Glutamatergic neuron (in vitro differentiated cells): ENCODE results near the gene PSD2. TPM values are rescaled to one million over a fixed set of nuclear protein-coding genes. Genes with fewer than 3 reads are reported as not detected.

ENCODE experiments used
- DNase-seq: peaks from one replicate; pipeline ENCODE4 v3.0.0; 2022
- H3K27ac Mint-ChIP-seq: one replicate; pipeline ENCODE4 v1.8.0; 2020; ENCODE audit warnings: mild to moderate bottlenecking, mixed read lengths, inconsistent platforms; ENCODE audit not compliant: unreplicated experiment
- H3K27me3 Mint-ChIP-seq: one replicate; pipeline ENCODE4 v1.8.0; 2020; ENCODE audit warnings: mild to moderate bottlenecking, moderate library complexity, mixed read lengths, inconsistent platforms; ENCODE audit not compliant: unreplicated experiment
- H3K36me3 Mint-ChIP-seq: one replicate; pipeline ENCODE4 v1.8.0; 2020; ENCODE audit warnings: mild to moderate bottlenecking, mixed read lengths, inconsistent platforms; ENCODE audit not compliant: unreplicated experiment
- H3K4me1 Mint-ChIP-seq: one replicate; pipeline ENCODE4 v1.8.0; 2020; ENCODE audit warnings: mild to moderate bottlenecking, low read depth, mixed read lengths, inconsistent platforms; ENCODE audit not compliant: unreplicated experiment
- H3K4me3 Mint-ChIP-seq: one replicate; pipeline ENCODE4 v1.8.0; 2020; ENCODE audit warnings: mild to moderate bottlenecking, mixed read lengths, inconsistent platforms; ENCODE audit not compliant: unreplicated experiment
- H3K9me3 Mint-ChIP-seq: one replicate; pipeline ENCODE4 v1.8.0; 2020; ENCODE audit warnings: mild to moderate bottlenecking, moderate library complexity, mixed read lengths, inconsistent platforms; ENCODE audit not compliant: unreplicated experiment
- CTCF ChIP-seq: fragments of 200-600 bp; sonication (generic); IDR thresholded peaks from one replicate; pipeline ENCODE4 v1.5.0; 2021; ENCODE audit not compliant: partially characterized antibody, unreplicated experiment
- total RNA-seq: library from RNA; stranded (reverse); fragmentation: NEBNext Ultra II Directional; extraction: Animal tissue kit (Norgen Biotek cat#: 25700); gene quantifications from one replicate; pipeline ENCODE4 v1.2.1, GENCODE V29; 2021; ENCODE audit not compliant: unreplicated experiment

The PSD2 gene
- total RNA-seq, 1 donor from 2014 or later, result 2.3 TPM

GRCh38 chr5:139812836-139813805, 17.5 kb downstream of the PSD2 start:
- Mint-ChIP-seq H3K9me3 (peaks cover 5% of the 10 kb centered on the region), H3K4me1 (no peaks in the 10 kb centered on the region), H3K4me3 (no peak overlapping the region), H3K27ac (no peak overlapping the region), H3K36me3 (peaks cover 5% of the 10 kb centered on the region), H3K27me3 (peaks cover 11% of the 10 kb centered on the region)
- no peak for TF ChIP-seq CTCF
- no peak for DNase-seq

- no peak for TF ChIP-seq CTCF
- peaks cover 11% of the 10 kb centered on the region for H3K27me3 Mint-ChIP-seq
- H3K4me1 Mint-ChIP-seq, result no peaks in the 10 kb centered on the region
- peaks cover 5% of the 10 kb centered on the region for H3K9me3 Mint-ChIP-seq
- peaks cover 5% of the 10 kb centered on the region for H3K36me3 Mint-ChIP-seq
- H3K27ac Mint-ChIP-seq, result no peak overlapping the region
- H3K4me3 Mint-ChIP-seq, result no peak overlapping the region
- DNase-seq, result no peak
Observed at GRCh38 chr5:139814191-139814601, 18.6 kb downstream of the PSD2 start.

- no peak overlapping the region for H3K4me3 Mint-ChIP-seq
- H3K27ac Mint-ChIP-seq, result no peak overlapping the region
- no peak for TF ChIP-seq CTCF
- H3K4me1 Mint-ChIP-seq, result no peaks in the 10 kb centered on the region
- H3K9me3 Mint-ChIP-seq, result peaks cover 5% of the 10 kb centered on the region
- DNase-seq, result no peak
- H3K36me3 Mint-ChIP-seq, result peaks cover 5% of the 10 kb centered on the region
- H3K27me3 Mint-ChIP-seq, result peaks cover 12% of the 10 kb centered on the region
Observed at GRCh38 chr5:139814704-139815280, 19.2 kb downstream of the PSD2 start.

DNA sequence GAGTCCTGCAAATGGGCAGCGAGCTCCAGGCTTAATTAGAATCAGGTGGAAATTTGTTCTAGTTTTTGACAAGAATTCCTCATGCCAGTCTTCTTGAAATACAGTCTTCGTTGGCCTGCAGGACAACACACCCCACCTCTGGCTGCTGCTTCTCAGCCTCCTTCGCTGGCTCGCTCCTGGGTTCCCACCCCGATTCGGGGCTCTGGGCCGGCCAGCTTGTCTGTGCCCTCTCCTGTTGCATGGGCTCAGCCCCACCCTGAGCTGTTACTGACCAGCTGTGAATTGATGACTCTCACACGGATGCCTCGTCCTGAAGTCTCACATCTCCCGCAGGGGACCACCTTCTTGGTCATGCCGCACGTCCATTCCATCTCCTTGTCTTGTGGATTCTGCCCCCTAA, 21.0 kb downstream of the PSD2 start:
- Mint-ChIP-seq H3K27ac (no peak overlapping the region), H3K9me3 (peaks cover 5% of the 10 kb centered on the region), H3K27me3 (peaks cover 15% of the 10 kb centered on the region), H3K36me3 (peaks cover 5% of the 10 kb centered on the region), H3K4me1 (no peaks in the 10 kb centered on the region), H3K4me3 (no peak overlapping the region)
- DNase-seq, result peak; percentile 3
- TF ChIP-seq CTCF, result no peak

DNA sequence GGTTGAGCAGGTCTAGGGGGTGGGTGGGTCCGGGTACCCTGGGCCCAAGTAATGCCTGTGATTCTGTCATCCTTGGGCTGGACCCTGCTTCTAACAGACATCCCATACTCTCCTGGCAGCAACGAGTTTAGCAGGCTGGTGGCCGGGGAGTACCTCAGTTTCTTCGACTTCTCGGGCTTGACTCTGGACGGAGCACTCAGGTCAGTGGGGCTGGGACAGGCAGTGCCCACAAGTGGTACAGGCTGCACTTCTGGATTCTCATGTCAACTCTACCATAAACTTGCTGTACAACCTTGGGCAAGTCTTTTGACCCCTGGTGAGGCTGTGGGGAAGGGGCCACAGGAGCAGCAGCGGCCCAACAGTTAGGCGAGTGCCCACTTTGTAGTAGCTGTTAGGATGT, 21.8 kb downstream of the PSD2 start:
- DNase-seq, result no peak
- H3K9me3 Mint-ChIP-seq, result peaks cover 3% of the 10 kb centered on the region
- peaks cover 5% of the 10 kb centered on the region for H3K36me3 Mint-ChIP-seq
- no peak for TF ChIP-seq CTCF
- no peak overlapping the region for H3K4me3 Mint-ChIP-seq
- no peak overlapping the region for H3K27ac Mint-ChIP-seq
- peaks cover 15% of the 10 kb centered on the region for H3K27me3 Mint-ChIP-seq
- no peaks in the 10 kb centered on the region for H3K4me1 Mint-ChIP-seq
